ENCODE results near the gene ANKMY1. TPM values are rescaled to one million over a fixed set of nuclear protein-coding genes. Genes with fewer than 3 reads are reported as not detected.

ANKMY1 gene
- total RNA-seq, 1 experiment from 2014 or later: 19.5 TPM

GRCh38 chr2:240598311-240598911, 40.6 kb upstream of the ANKMY1 start:
- TF ChIP-seq EZH2phosphoT487 (IDR thresholded peaks at IDR 0.05; ENCODE audit: borderline replicate concordance, low read length) (no peak), EZH2 (IDR thresholded peaks at IDR 0.05; ENCODE audit: low read length, unreplicated experiment) (no peak), CTCF (conservative IDR thresholded peaks at IDR 0.05; ENCODE audit: low read depth, low read length) (no peak)
- intact Hi-C loops (cut with micrococcal nuclease): no loop called here
- Histone ChIP-seq H3K36me3 (ENCODE audit: low read depth, low read length) (no peaks in the 10 kb centered on the region), H3F3A (ENCODE audit: low read length, unreplicated experiment) (no peaks in the 10 kb centered on the region), H3K4me1 (ENCODE audit: insufficient read depth, low read length) (no peaks in the 10 kb centered on the region), H3K9me2 (replicated peaks; ENCODE audit: low read length) (no peaks in the 10 kb centered on the region), H3K4me2 (ENCODE audit: low read length) (no peak overlapping the region), H3K9me3 (ENCODE audit: low read length) (no peaks in the 10 kb centered on the region), H3K79me2 (ENCODE audit: low read length) (no peaks in the 10 kb centered on the region), H2AFZ (ENCODE audit: low read length) (no peak overlapping the region), H3K27me3 (ENCODE audit: low read length) (no peaks in the 10 kb centered on the region), H4K20me1 (ENCODE audit: low read length) (no peaks in the 10 kb centered on the region), H3K27ac (ENCODE audit: low read length) (no peak overlapping the region), H3K9ac (ENCODE audit: low read length) (no peak overlapping the region), H3K4me3 (ENCODE audit: low read length) (no peak overlapping the region)
- DNase-seq: no peak
- no peak for ATAC-seq
- ChIA-PET POLR2A (ENCODE audit: unreplicated experiment) (no interaction called here), CTCF (no interaction called here)
- no TSS peak for BruUV-seq (replicated peaks)

- Histone ChIP-seq H3K4me2 (ENCODE audit: low read length) (no peak overlapping the region), H4K20me1 (ENCODE audit: low read length) (no peaks in the 10 kb centered on the region), H3K27me3 (ENCODE audit: low read length) (no peaks in the 10 kb centered on the region), H3K79me2 (ENCODE audit: low read length) (0 out of 2 replicates have a peak, but pooled peaks cover 4% of the 10 kb centered on the region), H2AFZ (ENCODE audit: low read length) (no peak overlapping the region), H3K36me3 (ENCODE audit: low read depth, low read length) (no peaks in the 10 kb centered on the region), H3K4me1 (ENCODE audit: insufficient read depth, low read length) (no peaks in the 10 kb centered on the region), H3K4me3 (ENCODE audit: low read length) (no peak overlapping the region), H3F3A (ENCODE audit: low read length, unreplicated experiment) (no peaks in the 10 kb centered on the region), H3K9me2 (replicated peaks; ENCODE audit: low read length) (no peaks in the 10 kb centered on the region), H3K27ac (ENCODE audit: low read length) (no peak overlapping the region), H3K9ac (ENCODE audit: low read length) (no peak overlapping the region), H3K9me3 (ENCODE audit: low read length) (no peaks in the 10 kb centered on the region)
- ATAC-seq (no peak), DNase-seq (no peak)
- TF ChIP-seq EZH2phosphoT487 (IDR thresholded peaks at IDR 0.05; ENCODE audit: borderline replicate concordance, low read length): no peak
- no peak for TF ChIP-seq EZH2 (IDR thresholded peaks at IDR 0.05; ENCODE audit: low read length, unreplicated experiment)
- TF ChIP-seq CTCF (conservative IDR thresholded peaks at IDR 0.05; ENCODE audit: low read depth, low read length): no peak
- CTCF ChIA-PET: no interaction called here
- BruUV-seq (replicated peaks): no TSS peak
- intact Hi-C loops (cut with micrococcal nuclease): no loop called here
- POLR2A ChIA-PET (ENCODE audit: unreplicated experiment): no interaction called here
Measured at GRCh38 chr2:240597419-240598181, 39.8 kb upstream of the ANKMY1 start.

GRCh38 chr2:240597054-240597418, 39.2 kb upstream of the ANKMY1 start:
- no peak overlapping the region for H3K4me2 ChIP-seq (ENCODE audit: low read length)
- TF ChIP-seq EZH2 (IDR thresholded peaks at IDR 0.05; ENCODE audit: low read length, unreplicated experiment): no peak
- TF ChIP-seq CTCF (conservative IDR thresholded peaks at IDR 0.05; ENCODE audit: low read depth, low read length): no peak
- TF ChIP-seq EZH2phosphoT487 (IDR thresholded peaks at IDR 0.05; ENCODE audit: borderline replicate concordance, low read length): no peak
- no peaks in the 10 kb centered on the region for H4K20me1 ChIP-seq (ENCODE audit: low read length)
- H3F3A ChIP-seq (ENCODE audit: low read length, unreplicated experiment): no peaks in the 10 kb centered on the region
- peaks cover 7% of the 10 kb centered on the region; the same call in 1 of the 2 replicates for H3K79me2 ChIP-seq (ENCODE audit: low read length)
- no peaks in the 10 kb centered on the region for H3K4me1 ChIP-seq (ENCODE audit: insufficient read depth, low read length)
- intact Hi-C loops (cut with micrococcal nuclease): no loop called here
- H3K27me3 ChIP-seq (ENCODE audit: low read length): no peaks in the 10 kb centered on the region
- H3K36me3 ChIP-seq (ENCODE audit: low read depth, low read length): no peaks in the 10 kb centered on the region
- POLR2A ChIA-PET (ENCODE audit: unreplicated experiment): no interaction called here
- BruUV-seq (replicated peaks): no TSS peak
- no peak overlapping the region for H3K27ac ChIP-seq (ENCODE audit: low read length)
- ATAC-seq (no peak), DNase-seq (no peak)
- no peak overlapping the region for H3K9ac ChIP-seq (ENCODE audit: low read length)
- H2AFZ ChIP-seq (ENCODE audit: low read length): no peak overlapping the region
- no peak overlapping the region for H3K4me3 ChIP-seq (ENCODE audit: low read length)
- CTCF ChIA-PET: no interaction called here
- H3K9me2 ChIP-seq (replicated peaks; ENCODE audit: low read length): no peaks in the 10 kb centered on the region
- H3K9me3 ChIP-seq (ENCODE audit: low read length): no peaks in the 10 kb centered on the region

Measured in PC-3 (cell line).